HG03520 (cell line): ENCODE results near the gene WDR82.
A peak's percentile ranks its signal among the peaks of the same experiment; 100 is the strongest.

ENCODE experiments used
- ATAC-seq: cut with Tn5 transposase; IDR thresholded peaks from one replicate; pipeline ENCODE4 v1.9.1; 2021; ENCODE audit warnings: mild to moderate bottlenecking, moderate library complexity; ENCODE audit not compliant: unreplicated experiment

Gene WDR82

GRCh38 chr3:52240059-52240885 lies 38.2 kb downstream of the WDR82 start:
- no peak for ATAC-seq

- peak; percentile 66 for ATAC-seq
Measured at GRCh38 chr3:52238761-52239701, 39.4 kb downstream of the WDR82 start, which contains the start of gene TWF2. Gene TWF2 (minus strand): TSS chr3:52239158. CDS start chr3:52239016, 142 bp downstream.

DNA sequence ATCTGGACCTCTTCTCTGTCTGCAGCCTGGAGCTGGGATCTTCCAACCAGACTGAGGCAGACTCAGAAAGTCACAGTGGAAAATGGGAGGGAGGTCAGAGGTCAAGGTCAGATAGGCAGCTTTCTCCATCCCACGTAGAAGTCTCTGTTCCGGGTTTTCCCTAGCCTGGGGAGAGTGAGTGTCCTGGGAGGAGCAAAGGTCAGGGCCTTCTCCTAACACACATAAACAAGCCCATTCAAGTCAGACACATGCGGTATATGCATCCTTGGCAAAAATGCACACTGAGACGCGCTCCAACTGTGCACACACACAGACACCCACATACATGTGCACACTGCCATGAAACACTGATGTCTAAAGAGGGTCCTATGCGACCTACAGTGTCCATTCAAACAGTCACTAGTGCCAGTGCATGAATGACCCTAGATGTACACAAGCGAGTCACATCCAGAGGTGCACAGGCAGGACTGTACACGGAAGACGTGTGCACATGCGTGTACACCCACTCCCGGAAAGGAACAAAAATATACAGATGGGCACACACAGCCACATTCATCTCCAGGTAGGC lies 40.2 kb downstream of the WDR82 start:
- ATAC-seq = no peak

DNA sequence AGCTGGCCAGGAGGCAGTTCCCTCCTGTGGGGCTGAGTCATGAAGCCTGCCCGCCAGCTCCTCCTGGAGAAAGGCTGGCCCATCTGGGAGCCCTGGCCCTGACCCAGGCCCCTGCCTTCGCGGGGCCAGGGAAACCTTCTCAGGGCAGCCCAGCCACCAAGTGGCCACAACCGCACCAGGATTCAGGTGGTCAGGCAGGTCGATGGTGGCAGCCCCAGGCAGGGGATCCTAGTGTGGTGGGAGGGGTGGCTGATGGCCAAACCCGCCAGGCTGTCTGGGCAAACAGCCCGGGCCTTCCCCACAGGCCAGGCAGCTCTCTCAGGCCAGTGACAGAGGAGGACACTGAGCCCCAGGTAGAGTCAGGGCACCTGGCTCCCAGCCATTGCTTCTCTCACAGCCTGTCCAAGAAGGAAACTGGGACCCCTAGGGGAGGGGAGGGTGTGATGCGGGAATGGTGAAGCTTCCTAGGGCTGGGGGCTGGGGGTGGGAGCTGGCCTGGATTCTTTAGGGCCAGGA lies 40.7 kb downstream of the WDR82 start:
- ATAC-seq = no peak

DNA sequence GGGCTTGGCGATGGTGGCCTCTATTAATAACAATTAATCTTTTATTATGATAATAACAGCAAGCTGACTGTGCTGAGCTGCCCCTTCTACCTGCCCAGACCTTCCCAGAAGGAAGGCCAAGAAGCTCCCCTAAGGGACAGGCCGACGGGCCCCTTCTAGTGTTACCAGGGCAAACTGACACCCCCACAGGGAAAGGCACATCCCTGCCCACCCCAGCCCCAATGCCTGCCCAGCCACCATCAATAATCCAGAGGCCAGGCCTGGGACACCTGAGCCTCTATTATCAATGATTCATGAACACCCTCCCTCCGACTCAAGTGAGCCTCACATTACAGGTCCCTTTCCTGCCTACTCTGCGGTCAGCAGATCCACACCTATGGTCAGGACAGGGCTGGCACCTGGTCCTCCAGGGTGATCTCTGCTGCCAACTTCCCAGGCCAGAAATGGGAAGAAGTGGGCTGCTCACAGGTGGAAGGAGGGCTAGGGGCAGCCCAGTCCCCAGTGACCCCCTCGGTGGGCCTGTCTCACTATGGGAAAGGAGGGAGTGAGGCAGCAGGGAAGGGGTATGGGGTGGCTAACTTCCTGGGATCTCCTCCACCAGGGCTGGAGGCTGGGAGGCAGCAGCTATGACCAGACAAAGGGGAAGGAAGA lies 41.3 kb downstream of the WDR82 start:
- ATAC-seq = no peak

DNA sequence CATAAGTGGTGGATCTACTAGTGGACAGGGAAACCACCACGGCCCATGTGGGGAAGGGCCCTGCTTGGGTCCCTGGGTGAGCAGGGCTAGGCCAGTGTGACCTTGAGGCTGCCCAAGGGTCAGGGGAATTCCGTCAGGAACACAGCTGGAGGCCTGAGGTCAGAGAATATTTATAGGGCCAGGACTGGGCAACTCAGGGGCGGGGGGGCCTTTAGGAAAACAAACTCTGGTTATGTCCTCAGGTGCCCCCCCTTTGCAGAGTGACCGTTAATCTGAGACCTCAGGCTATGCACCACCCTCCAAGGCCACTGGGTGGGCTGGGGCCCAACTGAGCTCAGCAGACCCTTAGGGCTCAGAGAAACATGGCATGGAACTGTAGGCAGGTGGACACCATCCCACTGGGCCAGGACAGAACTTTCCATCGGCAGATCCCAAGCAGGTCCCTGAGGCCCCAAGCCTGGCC lies 42.0 kb downstream of the WDR82 start:
- no peak for ATAC-seq

GRCh38 chr3:52234516-52235447 lies 43.7 kb downstream of the WDR82 start:
- ATAC-seq = no peak

DNA sequence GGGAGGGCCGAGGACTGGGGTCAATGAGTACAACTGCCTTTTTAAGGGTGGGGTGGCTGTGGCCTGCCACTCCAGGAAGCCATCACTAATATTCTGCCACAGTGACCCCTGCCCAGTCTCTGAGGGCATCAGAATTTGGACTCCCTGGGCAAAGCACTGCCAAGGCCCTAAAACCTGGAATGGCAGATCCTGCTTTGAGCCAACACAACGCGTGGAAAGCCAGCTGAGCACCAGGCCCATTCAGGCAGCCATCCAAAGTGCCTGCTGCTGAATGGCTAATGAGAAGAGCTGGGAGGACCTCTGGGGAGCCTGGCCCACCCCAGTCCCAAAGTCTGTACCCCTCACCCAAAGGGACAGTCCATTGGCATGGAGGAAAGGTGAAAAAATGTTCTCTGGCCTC lies 44.5 kb downstream of the WDR82 start:
- no peak for ATAC-seq

GRCh38 chr3:52233108-52233591 lies 45.3 kb downstream of the WDR82 start:
- ATAC-seq = no peak

DNA sequence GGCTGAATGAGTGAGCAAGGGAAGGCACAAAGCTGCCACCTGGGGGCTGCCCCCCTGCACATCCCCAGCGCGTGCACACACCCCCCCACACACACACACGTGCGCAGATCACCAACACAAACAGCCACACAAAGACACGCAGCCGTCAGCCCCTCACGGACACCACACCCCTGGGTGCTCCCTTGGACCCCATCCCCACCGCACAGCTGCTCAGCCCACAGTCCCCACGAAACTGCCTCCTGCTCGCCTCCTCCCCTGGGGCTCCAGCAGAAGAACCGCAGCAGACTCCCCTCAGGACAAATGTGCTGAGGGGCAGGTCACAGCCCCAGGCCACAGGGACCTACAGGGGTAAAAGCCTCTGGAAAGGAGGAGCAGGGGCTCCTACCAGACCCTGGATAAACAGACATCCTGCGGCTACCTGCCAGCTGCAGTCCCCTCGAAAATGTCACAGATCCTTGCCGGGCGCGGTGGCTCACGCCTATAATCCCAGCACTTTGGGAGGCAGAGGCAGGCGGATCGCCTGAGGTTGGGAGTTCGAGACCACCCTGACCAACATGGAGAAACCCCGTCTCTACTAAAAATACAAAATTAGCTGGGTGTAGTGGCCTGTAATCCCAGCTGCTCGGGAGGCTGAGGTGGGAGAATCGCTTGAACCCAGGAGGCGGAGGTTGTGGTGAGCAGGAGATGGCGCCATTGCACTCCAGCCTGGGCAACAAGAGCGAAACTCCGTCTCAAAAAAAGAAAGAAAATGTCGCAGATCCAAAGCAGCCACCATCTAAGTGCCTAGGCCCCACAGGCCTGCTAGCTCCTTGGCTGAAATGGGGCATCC lies 46.0 kb downstream of the WDR82 start:
- no peak for ATAC-seq

GRCh38 chr3:52231502-52232278 lies 46.8 kb downstream of the WDR82 start:
- ATAC-seq = no peak

DNA sequence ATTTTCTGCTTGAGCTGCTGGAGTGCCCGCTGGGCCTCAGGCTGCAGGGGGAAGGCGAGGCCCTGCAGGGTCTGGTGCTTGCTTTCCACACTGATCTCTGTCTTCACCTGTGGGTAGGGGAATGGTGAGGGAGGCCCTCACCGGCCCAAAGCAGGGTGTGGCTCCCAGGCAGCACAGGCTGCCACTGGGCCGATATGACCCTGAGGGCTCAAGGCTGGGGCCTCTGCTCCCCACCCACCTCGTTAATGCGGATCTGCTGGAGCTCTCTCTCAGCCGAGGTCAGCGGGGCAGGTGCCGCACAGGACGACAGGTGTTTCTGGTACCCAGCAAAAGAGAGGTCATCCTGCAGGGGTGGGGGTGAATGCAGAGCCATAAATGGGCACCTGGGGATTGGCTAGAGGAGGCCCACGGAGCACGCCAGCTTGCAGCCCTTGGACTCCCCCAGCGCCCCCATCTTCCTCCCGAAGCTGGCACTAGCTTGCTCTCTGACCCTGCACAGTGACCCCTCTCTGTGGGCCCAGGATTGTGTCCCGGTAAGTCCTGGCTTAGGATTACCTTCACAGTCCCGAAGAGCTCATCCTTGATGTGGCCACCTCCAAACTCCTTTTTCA lies 47.5 kb downstream of the WDR82 start:
- no peak for ATAC-seq

GRCh38 chr3:52230461-52230860 lies 48.0 kb downstream of the WDR82 start:
- ATAC-seq = no peak

DNA sequence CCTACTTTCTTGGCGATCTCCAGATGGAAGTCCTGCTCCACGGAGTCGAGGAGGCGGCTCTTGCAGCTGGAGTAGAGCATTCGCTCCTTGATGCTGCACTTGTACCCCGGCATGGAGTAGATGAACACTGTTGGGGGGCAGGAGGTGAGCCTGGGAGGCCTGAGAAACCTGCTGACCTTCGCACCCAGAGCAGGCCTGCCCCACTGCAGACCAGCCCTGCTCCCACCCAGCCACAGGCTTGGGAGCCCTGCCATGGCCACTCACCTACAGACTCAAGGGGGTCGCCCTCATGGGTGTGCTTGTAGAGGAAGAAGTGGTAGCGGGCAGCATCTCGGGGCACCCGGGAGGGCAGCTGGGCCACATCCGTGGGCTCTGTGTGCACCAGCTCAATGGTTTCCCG lies 48.8 kb downstream of the WDR82 start:
- no peak for ATAC-seq

GRCh38 chr3:52228751-52229291 lies 49.6 kb downstream of the WDR82 start:
- ATAC-seq = no peak

DNA sequence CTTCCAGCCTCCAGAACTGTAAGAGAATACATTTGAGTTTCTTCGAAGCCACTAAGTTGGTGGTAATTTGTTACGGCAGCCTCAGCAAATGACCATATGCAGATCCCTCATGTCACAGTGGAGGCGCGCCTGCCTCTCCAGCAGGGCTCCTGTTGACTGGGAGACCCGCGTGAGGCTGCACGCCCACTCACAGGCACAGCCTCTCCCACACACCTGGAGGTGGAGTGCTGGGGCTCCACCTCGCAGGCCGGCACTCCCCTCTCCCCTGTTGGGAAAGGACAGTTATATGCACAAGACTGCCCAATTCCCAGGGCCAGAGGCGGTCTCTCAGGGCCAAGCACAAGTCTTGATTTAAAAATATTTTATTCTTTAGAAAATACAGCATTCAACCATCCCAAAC lies 50.2 kb downstream of the WDR82 start:
- no peak for ATAC-seq

GRCh38 chr3:52227766-52228165 lies 50.7 kb downstream of the WDR82 start:
- ATAC-seq = no peak
